ENCODE results near the gene PHYKPL. TPM values are rescaled to one million over a fixed set of nuclear protein-coding genes. Genes with fewer than 3 reads are reported as not detected.
"Not testable (repeated sequence)": the region's sequence is repeated elsewhere in the genome, so short reads cannot be mapped to it uniquely, and the experiment has no call there.

PHYKPL gene
- polyA plus RNA-seq, 1 experiment: 33.4 TPM

- H3K27ac ChIP-seq (ENCODE audit: low read depth, low read length): no peak overlapping the region
- H3K27me3 ChIP-seq (ENCODE audit: control insufficient read depth, insufficient read depth, low read length): no peaks in the 10 kb centered on the region
- H3K9me3 ChIP-seq (ENCODE audit: control insufficient read depth, insufficient read depth, low read length): peaks cover 8% of the 10 kb centered on the region; the same call in 1 of the 2 replicates
- H3K4me3 ChIP-seq (ENCODE audit: low read depth, low read length): no peak overlapping the region
- ChIA-PET POLR2A (no interaction called here), CTCF (no interaction called here)
- no peak for DNase-seq (ENCODE audit: low read depth, low spot score)
- no peak for TF ChIP-seq CTCF (IDR thresholded peaks at IDR 0.05; ENCODE audit: low read depth, low read length)
Measured at GRCh38 chr5:178259623-178260536, 27.3 kb upstream of the PHYKPL start.

- POLR2A ChIA-PET: no interaction called here
- DNase-seq (ENCODE audit: low read depth, low spot score): no peak
- CTCF ChIA-PET: interaction anchor here (0.7 kb wide), 1 partner anchor 1030 kb away, joined by 3 read pairs; no protein-coding TSS in a partner anchor
- Histone ChIP-seq H3K27me3 (ENCODE audit: control insufficient read depth, insufficient read depth, low read length) (no peaks in the 10 kb centered on the region), H3K4me3 (ENCODE audit: low read depth, low read length) (no peak overlapping the region), H3K9me3 (ENCODE audit: control insufficient read depth, insufficient read depth, low read length) (peaks cover 6% of the 10 kb centered on the region; the same call in 1 of the 2 replicates), H3K27ac (ENCODE audit: low read depth, low read length) (no peak overlapping the region)
- TF ChIP-seq CTCF (IDR thresholded peaks at IDR 0.05; ENCODE audit: low read depth, low read length): no peak
Measured at GRCh38 chr5:178257650-178258049, 25.0 kb upstream of the PHYKPL start.

GRCh38 chr5:178256746-178257145, 24.1 kb upstream of the PHYKPL start:
- no peak for DNase-seq (ENCODE audit: low read depth, low spot score)
- ChIA-PET CTCF (no interaction called here), POLR2A (no interaction called here)
- Histone ChIP-seq H3K27ac (ENCODE audit: low read depth, low read length) (no peak overlapping the region), H3K4me3 (ENCODE audit: low read depth, low read length) (no peak overlapping the region), H3K27me3 (ENCODE audit: control insufficient read depth, insufficient read depth, low read length) (no peaks in the 10 kb centered on the region), H3K9me3 (ENCODE audit: control insufficient read depth, insufficient read depth, low read length) (peaks cover 2% of the 10 kb centered on the region; the same call in 1 of the 2 replicates)
- TF ChIP-seq CTCF (IDR thresholded peaks at IDR 0.05; ENCODE audit: low read depth, low read length): no peak

GRCh38 chr5:178253632-178254031, 21.0 kb upstream of the PHYKPL start:
- CTCF ChIA-PET: interaction anchor here (0.6 kb wide), 1 partner anchor 536 kb away, joined by 7 read pairs; no protein-coding TSS in a partner anchor
- H3K9me3 ChIP-seq (ENCODE audit: control insufficient read depth, insufficient read depth, low read length); H3K4me3 ChIP-seq (ENCODE audit: low read depth, low read length); POLR2A ChIA-PET; DNase-seq (ENCODE audit: low read depth, low spot score); H3K27ac ChIP-seq (ENCODE audit: low read depth, low read length); H3K27me3 ChIP-seq (ENCODE audit: control insufficient read depth, insufficient read depth, low read length): not testable (repeated sequence)

- Histone ChIP-seq H3K9me3 (ENCODE audit: control insufficient read depth, insufficient read depth, low read length) (peaks cover 5% of the 10 kb centered on the region; the same call in 1 of the 2 replicates), H3K27me3 (ENCODE audit: control insufficient read depth, insufficient read depth, low read length) (no peaks in the 10 kb centered on the region), H3K27ac (ENCODE audit: low read depth, low read length) (no peak overlapping the region), H3K4me3 (ENCODE audit: low read depth, low read length) (no peak overlapping the region)
- ChIA-PET POLR2A (no interaction called here), CTCF (no interaction called here)
- TF ChIP-seq CTCF (IDR thresholded peaks at IDR 0.05; ENCODE audit: low read depth, low read length): no peak
- DNase-seq (ENCODE audit: low read depth, low spot score): no peak
Measured at GRCh38 chr5:178252258-178252657, 19.7 kb upstream of the PHYKPL start.
